Right ventricle myocardium inferior (tissue), 1 donor: ENCODE results near the gene GNB3. TPM values are rescaled to one million over a fixed set of nuclear protein-coding genes. Genes with fewer than 3 reads are reported as not detected.

Experiments
- ATAC-seq: fragments of 200-7000 bp; cut with Tn5 transposase; one replicate; pipeline ENCODE4 v1.9.1; 2020; ENCODE audit warnings: mild to moderate bottlenecking, moderate library complexity
- DNase-seq: peaks from one replicate; pipeline ENCODE4 v3.0.0; 2021; ENCODE audit errors: missing footprints
- intact Hi-C: fragments of 100-400 bp; cut with DNase I; formaldehyde crosslinking; loops from one replicate; pipeline ENCODE4 v1.11.0; 2022
- total RNA-seq: library from RNA; stranded (reverse); fragmentation: NEBNext Ultra II Directional; extraction: Animal tissue kit (Norgen Biotek cat#: 25700); gene quantifications from one replicate; pipeline ENCODE4 v1.2.1, GENCODE V29; 2021
- donor health status: DM: no; HTN: yes; CAD: no; lungs with severe emphysema.

Gene GNB3
- total RNA-seq, 1 donor from 2014 or later, result 4.0 TPM

DNA sequence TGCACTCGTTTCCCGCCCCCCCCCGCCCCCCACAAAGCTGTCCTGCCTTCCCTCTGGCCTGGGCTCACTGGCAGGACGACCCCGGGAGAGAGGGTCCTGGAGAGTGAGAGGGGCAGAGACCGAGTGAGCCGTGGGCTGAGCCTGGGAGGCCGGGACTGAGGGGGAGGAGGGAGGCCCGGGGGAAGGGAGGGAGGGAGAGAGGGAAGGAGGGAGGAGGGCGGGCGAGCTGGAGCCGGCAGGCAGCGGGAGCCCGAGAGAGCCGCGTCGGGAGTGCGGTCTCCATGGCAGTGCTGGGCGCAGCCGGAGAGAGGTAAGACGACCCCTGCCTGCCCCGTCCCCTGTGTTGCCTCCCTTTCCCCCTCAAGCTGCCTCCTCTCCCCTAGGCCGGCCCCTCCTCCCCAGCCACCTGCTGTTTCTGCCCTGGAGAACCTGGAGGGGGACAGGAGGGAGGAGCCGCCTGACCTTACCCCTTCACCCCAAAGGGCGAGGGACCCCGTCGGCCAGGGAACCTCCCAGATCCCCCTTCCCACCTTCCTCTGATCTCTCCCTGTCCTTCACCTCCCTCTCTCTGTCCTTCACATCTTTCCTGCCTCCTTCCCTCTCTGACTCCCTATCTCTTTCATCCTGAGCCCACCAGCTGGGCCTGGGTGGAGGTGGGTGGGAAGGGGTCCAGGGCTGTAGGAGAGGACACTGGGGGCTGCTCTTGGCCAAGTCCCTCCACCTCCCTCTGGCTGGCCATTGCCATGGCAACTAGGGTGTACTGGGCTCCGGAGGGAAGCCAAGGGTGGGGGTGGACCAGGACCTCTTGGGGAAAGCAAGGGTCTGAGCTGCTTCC lies 18.9 kb upstream of the GNB3 start, which contains the start of gene GPR162:
Gene GPR162 (plus strand): TSS at position 231 of the 835 bp plus-strand sequence. CDS start 2,078 bp downstream, outside the sequence.
- ATAC-seq (peak; percentile 54), DNase-seq (peak; percentile 84)
- intact Hi-C loops, result loop anchor here (5.0 kb wide), 1 partner anchor 40 kb away; no protein-coding TSS in a partner anchor

DNA sequence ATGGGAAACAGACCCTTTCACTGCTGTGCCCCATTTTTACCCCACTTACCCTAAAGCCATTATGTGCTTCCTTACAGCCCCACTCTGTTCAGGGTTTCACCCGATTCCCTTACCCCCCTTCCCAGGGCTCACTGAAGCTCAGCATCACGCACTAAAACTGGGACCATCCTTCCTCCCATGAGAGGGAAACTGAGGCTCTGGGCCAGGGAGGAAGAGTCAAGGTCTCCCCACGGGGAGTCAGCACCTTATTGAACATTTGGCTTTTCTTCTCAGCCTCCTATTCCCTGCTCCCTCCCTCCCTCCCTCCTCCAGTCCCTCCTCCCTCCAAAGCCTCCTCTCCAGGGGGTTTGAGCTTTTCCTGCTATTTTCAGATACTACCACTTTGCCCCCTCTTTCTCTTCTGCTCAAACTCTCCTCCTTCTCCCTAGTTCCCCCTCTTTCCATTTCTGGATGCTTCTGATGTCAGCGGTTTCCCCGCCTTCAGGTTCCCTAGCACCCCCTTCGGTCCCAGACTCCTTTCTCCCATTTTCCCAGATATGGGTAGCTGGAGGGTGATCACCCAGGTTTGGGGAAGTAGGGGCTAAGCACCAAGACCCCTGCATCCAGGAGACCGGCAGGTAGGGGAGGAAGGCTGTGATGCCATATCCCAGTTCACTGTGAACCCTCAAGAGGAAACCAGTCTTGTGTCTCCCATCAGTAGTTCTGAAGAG lies 18.1 kb upstream of the GNB3 start:
- no peak for ATAC-seq
- intact Hi-C loops, result loop anchor here (5.0 kb wide), 1 partner anchor 40 kb away; no protein-coding TSS in a partner anchor

DNA sequence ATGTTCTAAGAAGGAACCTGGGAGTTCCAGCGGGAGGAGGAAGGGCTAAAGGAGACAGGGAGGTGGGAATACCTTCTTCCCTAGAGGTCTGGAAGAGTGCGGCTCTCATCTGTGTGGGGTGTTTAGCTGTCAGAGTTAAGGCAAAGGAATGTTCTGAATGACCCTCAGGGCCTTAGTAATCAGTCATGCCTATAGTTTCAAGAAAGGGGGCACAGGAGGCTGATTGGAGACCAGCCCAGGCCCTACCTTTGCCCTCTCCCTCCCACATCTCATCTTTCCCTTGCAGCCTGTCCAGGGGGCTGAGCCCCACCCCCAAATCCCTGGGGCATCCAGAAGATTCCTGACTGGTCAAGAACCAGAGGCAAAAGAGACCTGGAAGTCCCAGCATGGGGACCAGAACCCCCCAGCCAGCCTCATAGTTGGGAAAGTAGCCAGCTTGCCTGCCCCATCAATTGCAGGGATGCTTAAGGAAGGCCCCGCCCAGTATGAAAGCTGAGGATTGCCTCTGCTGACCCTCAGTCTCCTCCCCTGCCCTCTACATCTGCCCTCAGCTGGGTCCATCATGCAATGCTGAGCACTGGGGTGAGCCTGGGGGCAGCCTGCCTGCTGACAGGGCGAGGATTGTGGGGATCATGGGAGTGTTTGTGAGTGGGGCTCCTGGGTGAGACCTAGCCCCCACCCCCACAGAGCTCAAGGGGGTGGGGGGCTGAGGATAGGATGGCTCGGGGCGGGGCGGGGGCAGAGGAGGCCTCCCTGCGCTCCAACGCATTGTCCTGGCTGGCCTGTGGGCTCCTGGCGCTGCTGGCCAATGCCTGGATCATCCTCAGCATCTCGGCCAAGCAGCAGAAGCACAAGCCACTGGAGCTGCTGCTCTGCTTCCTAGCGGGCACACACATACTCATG lies 17.3 kb upstream of the GNB3 start:
- ATAC-seq (no peak), DNase-seq (no peak)
- intact Hi-C loops, result loop anchor here (2.0 to 5.0 kb wide), 2 partner anchors 41 to 89 kb away; no protein-coding TSS in a partner anchor

More for the DNA sequence above, 18.1 kb upstream of the GNB3 start:
- DNase-seq, result no peak

DNA sequence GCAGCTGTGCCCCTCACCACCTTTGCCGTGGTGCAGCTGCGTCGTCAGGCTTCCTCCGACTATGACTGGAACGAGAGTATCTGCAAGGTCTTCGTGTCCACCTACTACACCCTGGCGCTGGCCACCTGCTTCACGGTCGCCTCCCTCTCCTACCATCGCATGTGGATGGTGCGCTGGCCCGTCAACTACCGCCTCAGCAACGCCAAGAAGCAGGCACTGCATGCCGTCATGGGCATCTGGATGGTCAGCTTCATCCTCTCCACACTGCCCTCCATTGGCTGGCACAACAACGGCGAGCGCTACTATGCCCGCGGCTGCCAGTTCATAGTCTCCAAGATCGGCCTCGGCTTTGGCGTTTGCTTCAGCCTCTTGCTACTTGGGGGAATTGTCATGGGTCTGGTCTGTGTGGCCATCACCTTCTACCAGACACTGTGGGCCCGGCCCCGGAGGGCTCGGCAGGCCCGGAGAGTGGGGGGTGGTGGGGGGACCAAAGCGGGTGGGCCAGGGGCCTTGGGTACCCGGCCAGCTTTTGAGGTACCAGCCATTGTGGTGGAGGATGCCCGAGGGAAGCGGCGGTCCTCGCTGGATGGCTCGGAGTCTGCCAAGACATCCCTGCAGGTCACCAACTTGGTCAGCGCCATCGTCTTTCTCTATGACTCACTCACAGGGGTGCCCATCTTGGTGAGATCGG lies 16.5 kb upstream of the GNB3 start:
- ATAC-seq (no peak), DNase-seq (no peak)
- intact Hi-C loops, result loop anchor here (2.0 to 5.0 kb wide), 2 partner anchors 42 to 89 kb away; no protein-coding TSS in a partner anchor

DNA sequence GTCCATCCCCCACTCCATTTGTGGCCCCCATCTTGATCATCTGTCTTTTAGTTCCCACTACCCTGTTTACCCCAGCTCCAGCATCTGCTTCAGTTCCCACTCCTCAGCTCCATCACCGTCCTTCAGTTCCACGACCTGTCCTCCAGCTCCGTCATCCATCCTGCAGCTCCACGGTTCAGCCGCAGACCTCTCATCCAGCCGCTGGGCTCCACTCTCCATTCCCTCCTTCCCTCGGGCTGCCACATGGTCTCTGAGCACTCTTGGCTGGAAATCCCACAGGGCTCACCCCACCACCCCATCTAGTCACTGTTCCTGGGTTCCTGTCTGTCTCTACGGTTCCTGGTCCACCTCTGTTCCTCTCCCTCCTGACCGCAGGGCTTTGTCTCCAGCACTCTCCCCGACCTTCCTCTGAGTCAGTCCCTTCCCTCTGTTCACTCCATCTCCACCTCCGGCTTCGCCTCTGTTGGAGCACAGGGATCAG lies 15.8 kb upstream of the GNB3 start:
- ATAC-seq, result no peak
- DNase-seq, result no peak
- intact Hi-C loops, result loop anchor here (1.0 to 5.0 kb wide), 4 partner anchors 43 to 213 kb away; partner anchors contain the start of gene MLF2

DNA sequence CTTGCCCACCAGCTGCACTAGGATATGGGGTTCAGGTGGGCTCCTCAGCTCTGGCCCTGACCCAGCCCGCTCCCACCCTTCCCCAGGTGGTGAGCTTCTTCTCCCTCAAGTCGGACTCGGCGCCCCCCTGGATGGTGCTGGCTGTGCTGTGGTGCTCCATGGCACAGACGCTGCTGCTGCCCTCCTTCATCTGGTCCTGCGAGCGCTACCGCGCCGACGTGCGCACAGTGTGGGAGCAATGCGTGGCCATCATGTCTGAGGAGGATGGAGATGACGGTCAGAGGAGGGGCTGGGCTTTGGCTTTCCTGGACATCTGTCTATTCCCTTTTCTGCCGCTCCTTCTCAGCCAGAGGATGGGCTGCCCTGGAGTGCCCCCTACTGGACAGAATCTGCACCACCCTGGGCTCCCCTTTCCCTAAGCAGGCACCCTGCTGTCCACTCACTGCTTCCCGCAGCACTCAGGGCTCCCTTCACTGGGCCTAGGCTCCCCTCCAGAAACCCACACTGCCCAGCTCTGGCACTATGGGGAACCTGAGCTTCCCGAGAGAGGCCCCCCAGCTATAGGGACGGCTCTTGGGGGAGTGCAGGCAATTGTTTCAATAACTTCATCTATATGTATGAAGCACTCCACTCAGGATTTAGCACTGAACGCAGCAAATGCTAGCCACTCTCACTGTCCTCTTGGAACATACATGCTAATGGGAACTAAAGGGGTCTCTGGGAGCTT lies 15.2 kb upstream of the GNB3 start:
- intact Hi-C loops, result loop anchor here (1.0 to 5.0 kb wide), 3 partner anchors 72 to 213 kb away; partner anchors contain the start of gene MLF2
- peak; percentile 58 for ATAC-seq

DNA sequence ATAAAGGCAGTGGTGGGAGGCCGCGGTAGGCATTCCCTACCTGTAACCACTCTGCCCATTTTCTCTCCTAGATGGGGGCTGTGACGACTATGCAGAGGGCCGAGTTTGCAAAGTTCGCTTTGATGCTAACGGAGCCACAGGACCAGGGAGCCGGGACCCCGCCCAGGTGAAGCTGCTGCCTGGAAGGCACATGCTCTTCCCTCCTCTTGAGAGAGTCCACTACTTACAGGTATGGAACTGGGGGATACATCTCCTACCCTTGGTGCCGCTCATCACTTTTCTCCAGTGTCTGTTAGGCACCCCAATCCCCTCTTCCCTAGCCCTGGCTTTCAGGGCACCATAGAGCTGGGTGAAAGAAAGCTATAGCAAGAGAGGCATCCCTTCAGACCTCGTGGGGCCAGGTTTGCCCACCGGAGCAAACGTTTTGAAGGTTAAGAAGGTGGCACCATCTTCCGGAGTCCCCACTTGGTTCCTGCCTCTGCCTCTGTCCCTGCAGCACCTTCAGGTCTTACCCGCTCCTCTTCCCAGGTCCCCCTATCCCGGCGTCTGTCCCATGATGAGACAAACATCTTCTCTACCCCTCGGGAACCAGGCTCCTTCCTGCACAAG lies 14.5 kb upstream of the GNB3 start:
- no peak for ATAC-seq
- no peak for DNase-seq
- intact Hi-C loops, result loop anchor here (5.0 kb wide), 1 partner anchor 214 kb away; no protein-coding TSS in a partner anchor

More for the DNA sequence above, 15.2 kb upstream of the GNB3 start:
- DNase-seq, result peak; percentile 89

DNA sequence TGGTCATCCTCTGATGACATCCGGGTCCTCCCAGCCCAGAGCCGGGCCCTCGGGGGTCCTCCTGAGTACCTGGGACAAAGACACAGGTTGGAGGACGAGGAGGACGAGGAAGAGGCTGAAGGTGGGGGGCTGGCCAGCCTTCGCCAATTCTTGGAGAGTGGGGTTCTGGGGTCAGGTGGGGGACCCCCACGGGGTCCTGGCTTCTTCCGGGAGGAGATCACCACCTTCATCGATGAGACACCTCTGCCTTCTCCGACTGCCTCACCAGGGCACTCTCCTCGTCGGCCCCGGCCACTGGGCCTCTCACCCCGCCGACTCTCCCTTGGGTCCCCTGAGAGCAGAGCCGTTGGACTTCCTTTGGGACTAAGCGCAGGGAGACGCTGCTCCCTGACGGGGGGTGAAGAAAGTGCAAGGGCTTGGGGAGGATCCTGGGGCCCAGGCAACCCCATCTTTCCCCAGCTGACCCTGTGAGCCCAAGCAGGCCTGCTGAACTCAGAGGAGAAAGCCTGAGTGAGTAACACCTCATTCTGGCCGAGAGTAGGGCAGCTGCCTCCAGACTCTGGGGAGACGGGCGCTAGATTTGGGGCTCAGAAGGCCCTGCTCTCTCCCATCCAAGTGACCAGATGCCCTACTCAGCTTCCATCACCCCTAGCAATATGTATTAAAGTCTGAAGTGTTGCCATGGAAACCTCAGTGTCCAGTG lies 13.8 kb upstream of the GNB3 start:
- intact Hi-C loops, result loop anchor here (5.0 kb wide), 1 partner anchor 215 kb away; no protein-coding TSS in a partner anchor
- DNase-seq (no peak), ATAC-seq (no peak)

DNA sequence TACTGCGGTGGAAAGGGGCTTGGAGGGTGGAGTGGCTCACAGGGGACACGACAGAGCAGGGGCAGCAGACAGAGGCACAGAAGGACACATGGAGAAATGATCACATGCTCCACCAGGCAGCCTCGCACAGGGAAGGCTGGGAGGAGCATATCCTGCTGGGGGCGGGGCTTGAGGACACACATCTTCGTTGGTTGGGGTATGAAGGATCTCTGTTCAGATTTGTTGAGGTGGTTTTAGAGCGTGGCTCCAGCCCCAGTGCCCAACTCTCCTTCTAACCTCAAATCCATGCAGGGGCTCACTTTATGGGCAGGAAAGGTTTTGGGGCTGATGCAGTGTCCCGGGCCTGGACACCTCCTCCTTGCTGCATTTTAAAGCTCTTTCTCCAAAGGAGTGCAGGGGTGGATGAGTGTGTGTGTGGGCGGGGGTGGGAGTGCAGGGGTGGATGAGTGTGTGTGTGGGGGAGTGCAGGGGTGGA lies 13.3 kb upstream of the GNB3 start:
- DNase-seq (peak; percentile 90), ATAC-seq (peak; percentile 69)
- intact Hi-C loops, result loop anchor here (5.0 kb wide), 1 partner anchor 215 kb away; no protein-coding TSS in a partner anchor

DNA sequence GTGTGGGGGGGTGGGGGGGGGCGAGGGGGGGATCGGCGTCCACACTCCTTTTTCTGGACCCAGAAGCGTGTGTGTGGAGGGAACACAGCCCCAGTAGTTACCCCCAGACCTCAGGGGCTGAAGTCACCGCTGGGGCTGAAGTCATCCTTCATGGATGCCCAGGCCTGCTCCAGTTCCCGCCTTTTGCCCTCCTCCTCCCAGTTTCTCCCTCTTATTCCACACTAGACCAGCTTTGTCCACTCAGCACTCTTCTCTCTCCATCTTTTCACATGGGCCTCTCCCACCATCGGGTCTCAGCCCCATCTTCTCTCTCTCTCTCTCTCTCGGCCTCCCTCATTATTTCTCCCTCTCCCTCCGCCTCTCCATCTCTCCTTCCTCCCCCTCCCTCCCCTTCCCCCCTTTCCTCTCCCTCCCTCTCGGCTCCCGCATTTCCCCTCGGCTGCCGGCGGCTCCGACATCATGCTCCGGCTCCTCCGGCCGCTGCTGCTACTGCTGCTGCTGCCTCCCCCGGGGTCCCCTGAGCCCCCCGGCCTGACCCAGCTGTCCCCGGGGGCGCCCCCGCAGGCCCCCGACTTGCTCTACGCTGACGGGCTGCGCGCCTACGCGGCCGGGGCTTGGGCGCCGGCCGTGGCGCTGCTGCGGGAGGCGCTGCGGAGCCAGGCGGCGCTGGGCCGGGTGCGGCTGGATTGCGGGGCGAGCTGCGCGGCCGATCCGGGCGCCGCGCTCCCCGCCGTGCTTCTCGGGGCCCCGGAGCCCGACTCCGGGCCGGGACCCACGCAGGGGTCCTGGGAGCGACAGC lies 12.5 kb upstream of the GNB3 start, which contains the start of gene P3H3:
Gene P3H3 (plus strand): TSS at position 426 of the 799 bp plus-strand sequence. CDS start 34 bp downstream, at position 460.
- intact Hi-C loops, result loop anchor here (5.0 kb wide), 1 partner anchor 216 kb away; no protein-coding TSS in a partner anchor
- ATAC-seq (peak; percentile 14), DNase-seq (no peak)

DNA sequence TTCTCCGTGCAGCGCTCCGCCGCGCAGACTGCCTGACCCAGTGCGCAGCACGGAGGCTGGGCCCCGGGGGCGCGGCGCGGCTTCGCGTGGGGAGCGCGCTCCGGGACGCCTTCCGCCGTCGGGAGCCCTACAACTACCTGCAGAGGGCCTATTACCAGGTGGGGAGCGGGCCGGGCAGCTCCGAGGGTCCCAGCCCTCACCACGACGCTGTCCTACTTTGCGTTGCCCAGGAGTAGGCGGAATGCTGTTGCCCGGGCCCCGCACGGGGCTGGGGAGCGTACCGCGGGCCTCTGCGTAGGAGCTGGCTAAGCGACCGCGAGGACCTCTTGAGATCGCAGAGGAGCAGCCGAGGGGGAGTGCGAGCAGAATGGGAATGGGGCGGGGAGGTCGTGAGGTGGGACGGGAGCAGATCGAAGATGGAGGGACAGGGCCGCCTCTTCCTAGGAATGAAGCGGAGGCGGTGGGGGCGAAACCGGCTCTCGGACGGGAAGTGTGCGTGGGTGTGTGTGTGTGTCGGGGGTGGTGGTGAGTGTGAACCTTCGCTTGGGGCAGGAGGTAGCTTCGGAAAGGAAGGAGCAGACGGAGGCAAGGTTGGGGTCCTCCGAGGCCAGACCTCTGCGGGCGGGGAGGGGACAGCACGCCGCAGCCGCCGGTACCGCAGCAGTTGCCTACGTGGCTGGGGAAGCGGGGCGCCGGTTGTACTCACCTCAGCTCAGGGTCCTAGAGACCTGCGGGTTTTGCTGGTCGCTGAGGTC lies 11.8 kb upstream of the GNB3 start:
- DNase-seq (no peak), ATAC-seq (peak; percentile 27)

DNA sequence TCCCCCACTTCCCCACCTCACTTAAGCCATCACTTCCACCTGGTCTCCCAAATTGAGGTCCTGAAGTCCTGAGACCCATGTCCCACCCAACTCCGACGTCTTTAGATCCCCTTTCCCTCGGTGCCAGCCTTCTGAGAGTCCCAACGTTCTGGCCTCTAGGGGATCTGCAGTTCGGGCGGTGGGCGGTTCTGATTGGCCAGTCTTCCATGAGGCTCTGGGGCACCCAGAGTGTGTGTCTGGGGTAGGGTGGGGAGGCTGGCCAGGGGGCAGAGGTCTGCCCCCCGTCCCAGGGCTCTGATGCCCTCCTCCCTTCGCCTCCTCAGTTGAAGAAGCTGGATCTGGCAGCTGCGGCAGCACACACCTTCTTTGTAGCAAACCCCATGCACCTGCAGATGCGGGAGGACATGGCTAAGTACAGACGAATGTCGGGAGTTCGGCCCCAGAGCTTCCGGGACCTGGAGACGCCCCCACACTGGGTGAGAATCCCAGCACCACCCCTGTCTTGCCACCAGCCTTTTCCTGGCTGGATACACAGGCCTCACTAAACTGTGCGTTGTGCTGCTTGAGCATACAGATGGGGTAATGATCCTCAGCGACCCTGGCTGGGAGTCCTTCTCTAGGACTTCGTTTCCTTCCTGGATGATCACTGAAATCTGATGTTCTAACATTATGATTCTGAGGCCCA lies 11.0 kb upstream of the GNB3 start:
- DNase-seq, result no peak
- no peak for ATAC-seq
- intact Hi-C loops, result loop anchor here (5.0 kb wide), 1 partner anchor 217 kb away; no protein-coding TSS in a partner anchor

More for the DNA sequence above, 11.8 kb upstream of the GNB3 start:
- intact Hi-C loops, result loop anchor here (5.0 kb wide), 1 partner anchor 217 kb away; no protein-coding TSS in a partner anchor

DNA sequence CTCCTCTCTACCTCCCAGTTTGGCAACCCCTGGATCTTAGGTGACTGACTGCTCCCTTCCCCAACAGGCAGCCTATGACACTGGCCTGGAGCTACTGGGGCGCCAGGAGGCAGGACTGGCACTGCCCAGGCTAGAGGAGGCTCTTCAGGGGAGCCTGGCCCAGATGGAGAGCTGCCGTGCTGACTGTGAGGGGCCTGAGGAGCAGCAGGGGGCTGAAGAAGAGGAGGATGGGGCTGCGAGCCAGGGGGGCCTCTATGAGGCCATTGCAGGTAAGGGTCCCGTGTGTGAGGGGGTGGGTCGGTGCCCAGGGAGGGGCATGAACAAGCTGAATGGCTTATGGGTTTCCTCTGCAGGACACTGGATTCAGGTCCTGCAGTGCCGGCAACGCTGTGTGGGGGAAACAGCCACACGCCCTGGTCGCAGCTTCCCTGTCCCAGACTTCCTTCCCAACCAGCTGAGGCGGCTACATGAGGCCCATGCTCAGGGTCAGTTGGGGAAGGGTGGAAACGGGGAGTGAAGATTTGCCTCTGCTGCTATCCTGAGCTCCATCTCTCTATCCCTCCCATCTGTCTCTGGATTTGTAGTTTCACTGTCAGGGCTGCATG lies 10.3 kb upstream of the GNB3 start:
- no peak for ATAC-seq
- intact Hi-C loops, result no loop called here
- no peak for DNase-seq
